ENCODE results near the gene NELL1. TPM values are rescaled to one million over a fixed set of nuclear protein-coding genes. Genes with fewer than 3 reads are reported as not detected.
A peak's percentile ranks its signal among the peaks of the same experiment; 100 is the strongest.

The NELL1 gene
- total RNA-seq, 2 donors from 2014 or later = 0.19 TPM; not detected in 1

GRCh38 chr11:21560466-21560975 lies 891.1 kb downstream of the NELL1 start:
- Histone ChIP-seq H3K27me3 (no peaks in the 10 kb centered on the region), H3K27ac (no peak overlapping the region), H3K4me3 (no peak overlapping the region), H3K9ac (ENCODE audit: low read depth in 2 of 2, low read length in 2 of 2) (no peak overlapping the region), H3K36me3 (no peaks in the 10 kb centered on the region), H3K4me1 (no peaks in the 10 kb centered on the region), H3K9me3 (no peaks in the 10 kb centered on the region)
- no peak for DNase-seq
- intact Hi-C loops (cut with DNase I) = no loop called here
- TF ChIP-seq CTCF (IDR thresholded peaks at IDR 0.05) = no peak

- Histone ChIP-seq H3K9me3 (no peaks in the 10 kb centered on the region), H3K36me3 (no peaks in the 10 kb centered on the region), H3K9ac (ENCODE audit: low read depth in 2 of 2, low read length in 2 of 2) (no peak overlapping the region), H3K4me1 (no peaks in the 10 kb centered on the region), H3K27me3 (no peaks in the 10 kb centered on the region), H3K27ac (no peak overlapping the region), H3K4me3 (no peak overlapping the region)
- intact Hi-C loops (cut with DNase I) = no loop called here
- no peak for DNase-seq
- no peak for TF ChIP-seq CTCF (IDR thresholded peaks at IDR 0.05)
Measured at GRCh38 chr11:21561581-21561980, 892.2 kb downstream of the NELL1 start.

- Histone ChIP-seq H3K4me3 (no peak overlapping the region), H3K27me3 (no peaks in the 10 kb centered on the region), H3K27ac (no peak overlapping the region), H3K9me3 (no peaks in the 10 kb centered on the region), H3K4me1 (no peaks in the 10 kb centered on the region), H3K36me3 (no peaks in the 10 kb centered on the region), H3K9ac (ENCODE audit: low read depth in 2 of 2, low read length in 2 of 2) (no peak overlapping the region)
- intact Hi-C loops (cut with DNase I) = no loop called here
- no peak for TF ChIP-seq CTCF (IDR thresholded peaks at IDR 0.05)
- no peak for DNase-seq
Measured at GRCh38 chr11:21564095-21564494, 894.7 kb downstream of the NELL1 start.

- intact Hi-C loops (cut with DNase I) = no loop called here
- Histone ChIP-seq H3K27me3 (no peaks in the 10 kb centered on the region), H3K9ac (ENCODE audit: low read depth in 2 of 2, low read length in 2 of 2) (no peak overlapping the region), H3K27ac (no peak overlapping the region), H3K4me1 (no peaks in the 10 kb centered on the region), H3K9me3 (no peaks in the 10 kb centered on the region), H3K36me3 (no peaks in the 10 kb centered on the region), H3K4me3 (no peak overlapping the region)
- no peak for TF ChIP-seq CTCF (IDR thresholded peaks at IDR 0.05)
- peak; percentile 24 for DNase-seq
Measured at GRCh38 chr11:21564833-21565682, 895.7 kb downstream of the NELL1 start.

GRCh38 chr11:21566521-21567117 lies 897.2 kb downstream of the NELL1 start:
- Histone ChIP-seq H3K4me3 (no peak overlapping the region), H3K27ac (no peak overlapping the region), H3K9me3 (no peaks in the 10 kb centered on the region), H3K36me3 (no peaks in the 10 kb centered on the region), H3K27me3 (no peaks in the 10 kb centered on the region), H3K9ac (ENCODE audit: low read depth in 2 of 2, low read length in 2 of 2) (no peak overlapping the region), H3K4me1 (no peaks in the 10 kb centered on the region)
- intact Hi-C loops (cut with DNase I) = no loop called here
- TF ChIP-seq CTCF (IDR thresholded peaks at IDR 0.05) = no peak
- no peak for DNase-seq

Data from colonic mucosa (tissue), 4 donors.